HepG2 (cell line): ENCODE results near the gene RNPEPL1. TPM values are rescaled to one million over a fixed set of nuclear protein-coding genes. Genes with fewer than 3 reads are reported as not detected.

Experiments
- AHR ChIP-seq: IDR thresholded peaks from 2 replicates; pipeline ENCODE4 v1.6.1; 2018; ENCODE audit warnings: missing genetic modification reagents, missing compliant biosample characterization
- ATF4 ChIP-seq, 2 experiments: fragments of 450-650 bp in 1 of 2; sonication (generic) in 1 of 2; formaldehyde crosslinking; IDR thresholded peaks; 2 replicates each; pipeline versions ENCODE4 v1.5.0 to v1.8.0; 2020 to 2022; ENCODE audit warnings: mild to moderate bottlenecking in 1 of 2, missing genetic modification reagents in 1 of 2
- CEBPG ChIP-seq: IDR thresholded peaks from 2 replicates; pipeline ENCODE4 v1.6.1; 2016
- ELF1 ChIP-seq: sonication (generic); formaldehyde crosslinking; IDR thresholded peaks from 2 replicates; pipeline ENCODE4 v1.4.0; 2020; ENCODE audit warnings: missing genetic modification reagents
- FOSL2 ChIP-seq: sonication (generic); formaldehyde crosslinking; IDR thresholded peaks from 2 replicates; pipeline ENCODE4 v1.4.0; 2020; ENCODE audit warnings: missing genetic modification reagents
- FOXK2 ChIP-seq: fragments of 450-650 bp; IDR thresholded peaks from 2 replicates; pipeline ENCODE4 v1.6.1; 2016
- GATAD2A ChIP-seq: IDR thresholded peaks from 2 replicates; pipeline ENCODE4 v1.6.1; 2016
- LCORL ChIP-seq, 2 experiments: fragments of 450-650 bp in 1 of 2; sonication (generic) in 1 of 2; formaldehyde crosslinking in 1 of 2; IDR thresholded peaks; 2 replicates each; pipeline versions ENCODE4 v1.5.0 to v1.6.1; 2017 to 2020; ENCODE audit warnings: antibody characterized with exemption in 1 of 2, missing genetic modification reagents in 1 of 2
- MTA3 ChIP-seq: sonication (generic); formaldehyde crosslinking; IDR thresholded peaks from 2 replicates; pipeline ENCODE4 v1.4.0; 2020; ENCODE audit warnings: missing genetic modification reagents
- NONO ChIP-seq, 2 experiments: fragments of 450-650 bp in 1 of 2; sonication (generic) in 1 of 2; formaldehyde crosslinking in 1 of 2; IDR thresholded peaks in 1 of 2; conservative IDR thresholded peaks in 1 of 2; 2 replicates each; pipeline versions ENCODE4 v1.6.1 to v1.8.0; 2017 to 2022; ENCODE audit warnings: mild to moderate bottlenecking in 1 of 2, missing genetic modification reagents in 1 of 2, moderate library complexity in 1 of 2
- RARA ChIP-seq: IDR thresholded peaks from 2 replicates; pipeline ENCODE4 v1.6.1; 2016; ENCODE audit warnings: missing genetic modification reagents, missing compliant biosample characterization
- RBM22 ChIP-seq: fragments of 200-400 bp; formaldehyde crosslinking; optimal IDR thresholded peaks from 2 replicates; pipeline ENCODE3; 2017; ENCODE audit warnings: mild to moderate bottlenecking, low read length, moderate library complexity
- SIX4 ChIP-seq: sonication (generic); formaldehyde crosslinking; IDR thresholded peaks from 2 replicates; pipeline ENCODE4 v1.4.0; 2020; ENCODE audit warnings: missing genetic modification reagents
- SMAD1 ChIP-seq: sonication (generic); formaldehyde crosslinking; IDR thresholded peaks from 2 replicates; pipeline ENCODE4 v1.4.0; 2020; ENCODE audit warnings: missing genetic modification reagents, low read depth, mild to moderate bottlenecking, borderline replicate concordance
- STAG1 ChIP-seq: sonication (generic); formaldehyde crosslinking; IDR thresholded peaks from 2 replicates; pipeline ENCODE4 v1.4.0; 2020; ENCODE audit warnings: missing genetic modification reagents
- TAF1 ChIP-seq: sonication (generic); formaldehyde crosslinking; IDR thresholded peaks from 2 replicates; pipeline ENCODE4 v1.4.0; 2020; ENCODE audit warnings: missing genetic modification reagents
- ZNF414 ChIP-seq: sonication (generic); formaldehyde crosslinking; IDR thresholded peaks from 2 replicates; pipeline ENCODE4 v1.5.0; 2020; ENCODE audit warnings: missing genetic modification reagents
- ZNF577 ChIP-seq: sonication (generic); formaldehyde crosslinking; IDR thresholded peaks from 2 replicates; pipeline ENCODE4 v1.4.0; 2020; ENCODE audit warnings: mild to moderate bottlenecking, low read depth, missing genetic modification reagents, borderline replicate concordance
- ZNF614 ChIP-seq: IDR thresholded peaks from 2 replicates; pipeline ENCODE4 v1.6.1; 2018; ENCODE audit warnings: missing biosample characterization, missing genetic modification reagents, inconsistent platforms, borderline replicate concordance
- ZNF644 ChIP-seq: IDR thresholded peaks from 2 replicates; pipeline ENCODE4 v1.6.1; 2016; ENCODE audit warnings: low read depth
- ZNF672 ChIP-seq: sonication (generic); formaldehyde crosslinking; IDR thresholded peaks from 2 replicates; pipeline ENCODE4 v1.8.1; 2022; ENCODE audit warnings: missing genetic modification reagents
- ZNF740 ChIP-seq: sonication (generic); formaldehyde crosslinking; IDR thresholded peaks from 2 replicates; pipeline ENCODE4 v1.4.0; 2020; ENCODE audit warnings: missing genetic modification reagents
- ZNF772 ChIP-seq: sonication (generic); formaldehyde crosslinking; IDR thresholded peaks from 2 replicates; pipeline ENCODE4 v1.5.0; 2020; ENCODE audit warnings: mild to moderate bottlenecking, missing genetic modification reagents
- ZNF891 ChIP-seq: sonication (generic); formaldehyde crosslinking; IDR thresholded peaks from 2 replicates; pipeline ENCODE4 v1.5.0; 2020; ENCODE audit warnings: mild to moderate bottlenecking, missing genetic modification reagents
- ZSCAN12 ChIP-seq: sonication (generic); formaldehyde crosslinking; IDR thresholded peaks from 2 replicates; pipeline ENCODE4 v1.9.0; 2021; ENCODE audit warnings: mild to moderate bottlenecking, missing genetic modification reagents
- polyA plus RNA-seq, 8 experiments: library from polyadenylated mRNA; depleted of rRNA in 3 of 8; stranded (reverse) in 7 of 8; unstranded in 1 of 8; fragments of >200 nt; fragmentation: Illumina TruSeq in 4 of 8; extraction: Trizol in 4 of 8; gene quantifications; 2 replicates each; pipeline versions ENCODE4 v1.2.1 to v1.2.3, GENCODE V29; 2011 to 2016; ENCODE audit warnings: low read depth in 4 of 8, missing spikeins in 1 of 8, mixed read lengths in 1 of 8; ENCODE audit not compliant: insufficient read depth in 1 of 8
- total RNA-seq, 5 experiments: library from RNA; depleted of rRNA; stranded (reverse); fragments of >200 nt; fragmentation: Illumina TruSeq; extraction: Trizol; gene quantifications; 2 replicates each; pipeline ENCODE4 v1.2.3, GENCODE V29; 2016; ENCODE audit warnings: low read depth in 1 of 5
- TF ChIP-seq, protein P1 (sequence below): sonication (generic); formaldehyde crosslinking; IDR thresholded peaks from 2 replicates; pipeline ENCODE4 v1.5.0; 2020; ENCODE audit warnings: missing genetic modification reagents
- TF ChIP-seq, protein P2 (sequence below): sonication (generic); formaldehyde crosslinking; conservative IDR thresholded peaks from 2 replicates; pipeline ENCODE4 v1.8.0; 2022; ENCODE audit warnings: mild to moderate bottlenecking, moderate library complexity, missing genetic modification reagents

The RNPEPL1 gene
- total and polyA plus RNA-seq, 2 of the 13 experiments (the other 11 are each of a cell fraction or from before 2014, with no cell fraction given), result 13.0 to 18.0 TPM

DNA sequence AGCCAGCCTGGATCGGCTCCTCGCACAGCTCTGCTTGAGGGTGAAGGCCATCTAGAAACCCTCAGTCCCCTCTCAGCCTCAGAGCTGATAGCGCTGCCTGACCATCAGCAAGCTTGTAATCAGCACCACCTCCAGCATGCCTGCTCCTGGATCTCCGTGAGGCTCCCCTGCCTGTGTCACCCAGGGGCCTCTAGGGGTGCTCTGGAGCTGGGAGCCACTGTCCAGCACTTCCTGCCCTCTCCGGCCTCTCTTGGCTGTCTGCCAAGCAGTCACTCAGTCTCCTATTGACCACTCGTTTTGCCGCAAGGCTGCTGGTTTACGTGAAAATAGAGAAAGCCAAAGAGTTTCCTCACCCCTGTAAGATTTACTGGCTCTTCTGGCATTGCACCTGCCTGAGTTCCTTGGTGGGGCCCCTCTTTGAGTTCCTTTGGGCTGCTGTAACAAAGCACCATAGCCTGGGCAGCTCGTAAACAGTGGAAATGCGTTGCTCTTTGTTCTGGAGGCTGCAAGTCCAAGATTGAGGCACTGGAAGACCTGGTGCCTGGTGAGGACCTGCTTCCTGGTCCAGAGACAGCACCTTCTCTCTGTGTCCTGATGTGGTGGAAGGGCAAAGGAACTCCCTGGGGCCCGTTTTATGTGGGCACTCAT, 36.1 kb downstream of the RNPEPL1 start (continued):
- peak; percentile 72 for TF ChIP-seq STAG1
- TF ChIP-seq FOSL2, result peak; percentile 51; the same call in 1 of the 2 replicates
- TF ChIP-seq ZNF614 (CRISPR knock-in tag), result 0 out of 2 replicates have a peak, but pooled peaks have one; percentile 47
- TF ChIP-seq ELF1 (CRISPR knock-in tag), result peak; percentile 94
- no peak for TF ChIP-seq ZNF672 (CRISPR knock-in tag)
- peak; percentile 91 for TF ChIP-seq LCORL (IDR thresholded peaks at IDR 0.05)
- TF ChIP-seq LCORL (CRISPR knock-in tag; IDR thresholded peaks at IDR 0.05), result peak; percentile 58; the same call in 1 of the 2 replicates
- no peak for TF ChIP-seq MTA3 (CRISPR knock-in tag)
- TF ChIP-seq RARA, result peak; percentile 57
- TF ChIP-seq ZNF891 (CRISPR knock-in tag), result peak; percentile 73; the same call in 1 of the 2 replicates
- no peak for TF ChIP-seq ATF4 (CRISPR knock-in tag; IDR thresholded peaks at IDR 0.05)
- no peak for TF ChIP-seq NONO (IDR thresholded peaks at IDR 0.05)
- TF ChIP-seq NONO (CRISPR knock-in tag; conservative IDR thresholded peaks at IDR 0.05), result no peak; the same call in none of the 2 replicates
- TF ChIP-seq CEBPG, result no peak
- 0 out of 2 replicates have a peak, but pooled peaks have one; percentile 47 for TF ChIP-seq ZNF772
- TF ChIP-seq ZNF577, result no peak
- TF ChIP-seq GATAD2A, result peak; percentile 85
- no peak for TF ChIP-seq ZSCAN12 (CRISPR knock-in tag)
- TF ChIP-seq, protein P1, sequence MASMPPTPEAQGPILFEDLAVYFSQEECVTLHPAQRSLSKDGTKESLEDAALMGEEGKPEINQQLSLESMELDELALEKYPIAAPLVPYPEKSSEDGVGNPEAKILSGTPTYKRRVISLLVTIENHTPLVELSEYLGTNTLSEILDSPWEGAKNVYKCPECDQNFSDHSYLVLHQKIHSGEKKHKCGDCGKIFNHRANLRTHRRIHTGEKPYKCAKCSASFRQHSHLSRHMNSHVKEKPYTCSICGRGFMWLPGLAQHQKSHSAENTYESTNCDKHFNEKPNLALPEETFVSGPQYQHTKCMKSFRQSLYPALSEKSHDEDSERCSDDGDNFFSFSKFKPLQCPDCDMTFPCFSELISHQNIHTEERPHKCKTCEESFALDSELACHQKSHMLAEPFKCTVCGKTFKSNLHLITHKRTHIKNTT (CRISPR knock-in tag), result no peak
- TF ChIP-seq ZNF414, result 0 out of 2 replicates have a peak, but pooled peaks have one; percentile 40
- TF ChIP-seq SIX4, result no peak
- no peak for TF ChIP-seq ZNF644 (CRISPR knock-in tag)
- TF ChIP-seq AHR (CRISPR knock-in tag), result 0 out of 2 replicates have a peak, but pooled peaks have one; percentile 74
- no peak for TF ChIP-seq ZNF740 (CRISPR knock-in tag)
- 0 out of 2 replicates have a peak, but pooled peaks have one; percentile 13 for TF ChIP-seq SMAD1 (CRISPR knock-in tag)
- TF ChIP-seq, protein P2, sequence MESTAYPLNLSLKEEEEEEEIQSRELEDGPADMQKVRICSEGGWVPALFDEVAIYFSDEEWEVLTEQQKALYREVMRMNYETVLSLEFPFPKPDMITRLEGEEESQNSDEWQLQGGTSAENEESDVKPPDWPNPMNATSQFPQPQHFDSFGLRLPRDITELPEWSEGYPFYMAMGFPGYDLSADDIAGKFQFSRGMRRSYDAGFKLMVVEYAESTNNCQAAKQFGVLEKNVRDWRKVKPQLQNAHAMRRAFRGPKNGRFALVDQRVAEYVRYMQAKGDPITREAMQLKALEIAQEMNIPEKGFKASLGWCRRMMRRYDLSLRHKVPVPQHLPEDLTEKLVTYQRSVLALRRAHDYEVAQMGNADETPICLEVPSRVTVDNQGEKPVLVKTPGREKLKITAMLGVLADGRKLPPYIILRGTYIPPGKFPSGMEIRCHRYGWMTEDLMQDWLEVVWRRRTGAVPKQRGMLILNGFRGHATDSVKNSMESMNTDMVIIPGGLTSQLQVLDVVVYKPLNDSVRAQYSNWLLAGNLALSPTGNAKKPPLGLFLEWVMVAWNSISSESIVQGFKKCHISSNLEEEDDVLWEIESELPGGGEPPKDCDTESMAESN (CRISPR knock-in tag), result peak; percentile 82; the same call in 1 of the 2 replicates
- no peak for TF ChIP-seq RBM22
- peak; percentile 65 for TF ChIP-seq TAF1
- TF ChIP-seq FOXK2, result 0 out of 2 replicates have a peak, but pooled peaks have one; percentile 22
